H1 (cell line): ENCODE results near the gene MS4A15. TPM values are rescaled to one million over a fixed set of nuclear protein-coding genes. Genes with fewer than 3 reads are reported as not detected.

Experiments used
- RAD21 ChIP-seq, 2 experiments: IDR thresholded peaks in 1 of 2; conservative IDR thresholded peaks in 1 of 2; 2 replicates each; pipeline ENCODE4 v1.6.1; 2011; ENCODE audit warnings: low read depth in 2 of 2, low read length in 2 of 2, improper control_type of control experiment in 1 of 2, inconsistent platforms in 1 of 2, mild to moderate bottlenecking in 1 of 2, moderate library complexity in 1 of 2
- SP1 ChIP-seq: IDR thresholded peaks from 2 replicates; pipeline ENCODE4 v1.6.1; 2011; ENCODE audit warnings: low read depth, low read length
- polyA plus RNA-seq, 7 experiments: library from polyadenylated mRNA; depleted of rRNA in 3 of 7; stranded (reverse) in 5 of 7; unstranded in 2 of 7; fragments of >200 nt in 5 of 7; fragments of 200-250 nt in 2 of 7; gene quantifications; 1 replicate in 5 of 7; 2 replicates in 1 of 7; 4 replicates in 1 of 7; pipeline versions ENCODE4 v1.2.1 to v1.2.3, GENCODE V29; 2011 to 2013; ENCODE audit warnings: missing spikeins in 2 of 7, mixed read lengths in 2 of 7
- total RNA-seq: library from RNA; stranded (reverse); fragmentation: NEBNext Ultra II Directional; extraction: Animal tissue kit (Norgen Biotek cat#: 25700); gene quantifications from 2 replicates; pipeline ENCODE4 v1.2.1, GENCODE V29; 2021

The MS4A15 gene
- total and polyA plus RNA-seq, 2 of the 8 experiments (the other 6 are each of a cell fraction or from before 2014, with no cell fraction given), result 0.15 to 0.17 TPM

DNA sequence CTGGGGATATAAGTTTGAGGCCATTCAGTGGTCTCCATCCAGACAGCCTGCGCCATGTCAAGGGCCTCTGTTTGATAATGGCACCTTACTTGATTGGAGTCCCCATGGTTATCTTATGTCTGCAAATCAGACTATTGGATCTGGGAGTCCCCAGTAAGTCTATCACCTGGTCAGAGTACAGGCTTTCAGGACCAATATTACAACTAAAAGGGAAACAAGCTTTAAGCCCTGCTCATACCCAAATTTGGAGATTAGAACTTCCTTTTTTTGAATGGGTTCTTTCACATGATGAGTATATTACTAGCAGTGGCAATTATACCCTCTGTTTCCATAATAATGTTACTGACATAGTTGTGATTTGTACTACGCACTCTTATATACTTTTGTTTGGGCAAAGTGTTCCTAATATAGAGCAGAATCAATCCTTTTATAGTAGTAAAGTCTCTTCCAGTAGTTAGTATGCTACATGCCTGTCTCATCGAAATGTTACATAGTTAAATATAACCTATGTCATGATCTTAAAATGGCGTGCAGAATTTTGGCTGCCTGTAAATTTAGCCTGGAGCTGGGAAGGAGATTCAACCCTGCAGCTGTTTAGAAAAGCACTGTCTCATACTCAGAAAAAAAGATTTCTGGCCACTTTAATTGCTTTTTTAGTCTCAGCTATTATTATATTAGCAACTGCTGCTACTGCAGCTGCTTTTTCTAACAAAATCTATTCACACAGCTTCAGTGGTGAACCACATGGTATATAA lies 4.9 kb downstream of the MS4A15 start (continued):
- no peak for TF ChIP-seq RAD21 (IDR thresholded peaks at IDR 0.05 in 1 of 2, conservative IDR thresholded peaks at IDR 0.05 in 1 of 2; ENCODE audit: low read depth in 2 of 2, low read length in 2 of 2)
- TF ChIP-seq SP1, result no peak
- TF ChIP-seq, all 59 proteins: peak for 0
